ENCODE measurements around the gene RPL13. TPM values are rescaled to one million over a fixed set of nuclear protein-coding genes. Genes with fewer than 3 reads are reported as not detected.

The RPL13 gene
- total and polyA plus RNA-seq, 2 of the 13 experiments (the other 11 are each of a cell fraction or from before 2014, with no cell fraction given) = 2,988 to 4,411 TPM

DNA sequence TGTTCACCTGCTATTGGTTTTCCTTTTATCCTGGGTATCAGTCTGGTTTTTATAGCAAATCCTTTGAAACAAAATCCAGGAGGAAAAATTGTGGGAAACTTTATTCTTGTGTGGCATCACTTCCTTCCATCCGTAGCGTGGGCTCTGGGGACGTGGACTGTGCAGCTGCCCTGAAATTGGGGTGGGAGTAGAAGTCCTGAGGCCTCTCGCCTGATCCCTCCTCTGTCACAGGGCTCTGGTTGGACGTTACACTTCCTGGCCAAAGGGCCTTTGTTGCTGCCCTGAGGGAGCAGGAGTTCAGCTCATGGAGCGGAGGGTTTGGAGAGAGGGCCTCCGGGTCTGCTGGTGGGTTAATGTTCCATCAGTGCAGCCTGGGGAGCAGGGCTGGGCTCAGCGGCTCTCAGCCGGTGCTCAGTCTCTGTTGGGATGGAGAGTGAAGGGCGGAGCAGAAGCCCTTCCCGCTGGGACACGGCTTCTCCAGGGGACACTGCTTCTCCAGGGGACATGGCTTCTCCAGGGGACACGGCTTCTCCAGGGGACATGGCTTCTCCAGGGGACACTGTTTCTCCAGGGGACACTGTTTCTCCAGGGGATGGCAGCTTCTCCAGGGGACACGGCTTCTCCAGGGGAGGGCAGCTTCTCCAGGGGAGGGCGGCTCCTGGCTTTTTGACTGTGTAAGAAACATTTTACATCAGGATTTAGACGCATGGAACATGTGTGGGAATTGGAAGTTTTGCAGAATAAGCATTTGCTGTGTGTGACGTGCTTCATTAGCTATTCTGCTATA is 15.2 kb upstream of the RPL13 start (continued):
- no peak for TF ChIP-seq ZFP36 (IDR thresholded peaks at IDR 0.05; ENCODE audit: borderline replicate concordance, low read depth, low read length, partially characterized antibody)
- no peak for TF ChIP-seq MYNN (CRISPR knock-in tag; IDR thresholded peaks at IDR 0.05; ENCODE audit: low read depth)
- TF ChIP-seq ZFP82 (CRISPR knock-in tag; IDR thresholded peaks at IDR 0.05; ENCODE audit: borderline replicate concordance) = no peak
- no peak for TF ChIP-seq TCF7L2 (IDR thresholded peaks at IDR 0.05; ENCODE audit: low read depth, low read length)
- TF ChIP-seq NFIB (CRISPR knock-in tag; IDR thresholded peaks at IDR 0.05; ENCODE audit: borderline replicate concordance) = no peak
- peak; percentile 62 for TF ChIP-seq ELF1 (CRISPR knock-in tag; IDR thresholded peaks at IDR 0.05)
- no peak; the same call in 1 of the 2 replicates for TF ChIP-seq MED13 (CRISPR knock-in tag; IDR thresholded peaks at IDR 0.05)
- TF ChIP-seq ARNT2 (CRISPR knock-in tag; IDR thresholded peaks at IDR 0.05; ENCODE audit: low read depth) = peak; percentile 57; the same call in 1 of the 2 replicates
- TF ChIP-seq ZNF44 (CRISPR knock-in tag; IDR thresholded peaks at IDR 0.05) = no peak
- TF ChIP-seq ZNF512 (CRISPR knock-in tag; IDR thresholded peaks at IDR 0.05) = no peak
- TF ChIP-seq, protein P1, sequence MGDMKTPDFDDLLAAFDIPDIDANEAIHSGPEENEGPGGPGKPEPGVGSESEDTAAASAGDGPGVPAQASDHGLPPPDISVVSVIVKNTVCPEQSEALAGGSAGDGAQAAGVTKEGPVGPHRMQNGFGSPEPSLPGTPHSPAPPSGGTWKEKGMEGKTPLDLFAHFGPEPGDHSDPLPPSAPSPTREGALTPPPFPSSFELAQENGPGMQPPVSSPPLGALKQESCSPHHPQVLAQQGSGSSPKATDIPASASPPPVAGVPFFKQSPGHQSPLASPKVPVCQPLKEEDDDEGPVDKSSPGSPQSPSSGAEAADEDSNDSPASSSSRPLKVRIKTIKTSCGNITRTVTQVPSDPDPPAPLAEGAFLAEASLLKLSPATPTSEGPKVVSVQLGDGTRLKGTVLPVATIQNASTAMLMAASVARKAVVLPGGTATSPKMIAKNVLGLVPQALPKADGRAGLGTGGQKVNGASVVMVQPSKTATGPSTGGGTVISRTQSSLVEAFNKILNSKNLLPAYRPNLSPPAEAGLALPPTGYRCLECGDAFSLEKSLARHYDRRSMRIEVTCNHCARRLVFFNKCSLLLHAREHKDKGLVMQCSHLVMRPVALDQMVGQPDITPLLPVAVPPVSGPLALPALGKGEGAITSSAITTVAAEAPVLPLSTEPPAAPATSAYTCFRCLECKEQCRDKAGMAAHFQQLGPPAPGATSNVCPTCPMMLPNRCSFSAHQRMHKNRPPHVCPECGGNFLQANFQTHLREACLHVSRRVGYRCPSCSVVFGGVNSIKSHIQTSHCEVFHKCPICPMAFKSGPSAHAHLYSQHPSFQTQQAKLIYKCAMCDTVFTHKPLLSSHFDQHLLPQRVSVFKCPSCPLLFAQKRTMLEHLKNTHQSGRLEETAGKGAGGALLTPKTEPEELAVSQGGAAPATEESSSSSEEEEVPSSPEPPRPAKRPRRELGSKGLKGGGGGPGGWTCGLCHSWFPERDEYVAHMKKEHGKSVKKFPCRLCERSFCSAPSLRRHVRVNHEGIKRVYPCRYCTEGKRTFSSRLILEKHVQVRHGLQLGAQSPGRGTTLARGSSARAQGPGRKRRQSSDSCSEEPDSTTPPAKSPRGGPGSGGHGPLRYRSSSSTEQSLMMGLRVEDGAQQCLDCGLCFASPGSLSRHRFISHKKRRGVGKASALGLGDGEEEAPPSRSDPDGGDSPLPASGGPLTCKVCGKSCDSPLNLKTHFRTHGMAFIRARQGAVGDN (CRISPR knock-in tag; IDR thresholded peaks at IDR 0.05) = peak; percentile 94
- TF ChIP-seq BRD4 (CRISPR knock-in tag; IDR thresholded peaks at IDR 0.05) = no peak
- TF ChIP-seq, protein P2, sequence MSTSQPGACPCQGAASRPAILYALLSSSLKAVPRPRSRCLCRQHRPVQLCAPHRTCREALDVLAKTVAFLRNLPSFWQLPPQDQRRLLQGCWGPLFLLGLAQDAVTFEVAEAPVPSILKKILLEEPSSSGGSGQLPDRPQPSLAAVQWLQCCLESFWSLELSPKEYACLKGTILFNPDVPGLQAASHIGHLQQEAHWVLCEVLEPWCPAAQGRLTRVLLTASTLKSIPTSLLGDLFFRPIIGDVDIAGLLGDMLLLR (CRISPR knock-in tag; IDR thresholded peaks at IDR 0.05) = no peak
- TF ChIP-seq IRX3 (CRISPR knock-in tag; IDR thresholded peaks at IDR 0.05; ENCODE audit: borderline replicate concordance, low read depth) = 0 out of 2 replicates have a peak, but pooled peaks have one; percentile 52
- peak; percentile 78 for TF ChIP-seq MED1 (CRISPR knock-in tag; IDR thresholded peaks at IDR 0.05)
- no peak for TF ChIP-seq SNAPC4 (CRISPR knock-in tag; IDR thresholded peaks at IDR 0.05)
- peak; percentile 45; the same call in 1 of the 2 replicates for TF ChIP-seq NFYB (CRISPR knock-in tag; IDR thresholded peaks at IDR 0.05)
